HG02763 (cell line): ENCODE data around the gene CDH23.

Source experiments
- ATAC-seq: cut with Tn5 transposase; IDR thresholded peaks from one replicate; pipeline ENCODE4 v1.9.1; 2021; ENCODE audit warnings: mild to moderate bottlenecking, moderate library complexity; ENCODE audit not compliant: unreplicated experiment

CDH23 gene

DNA sequence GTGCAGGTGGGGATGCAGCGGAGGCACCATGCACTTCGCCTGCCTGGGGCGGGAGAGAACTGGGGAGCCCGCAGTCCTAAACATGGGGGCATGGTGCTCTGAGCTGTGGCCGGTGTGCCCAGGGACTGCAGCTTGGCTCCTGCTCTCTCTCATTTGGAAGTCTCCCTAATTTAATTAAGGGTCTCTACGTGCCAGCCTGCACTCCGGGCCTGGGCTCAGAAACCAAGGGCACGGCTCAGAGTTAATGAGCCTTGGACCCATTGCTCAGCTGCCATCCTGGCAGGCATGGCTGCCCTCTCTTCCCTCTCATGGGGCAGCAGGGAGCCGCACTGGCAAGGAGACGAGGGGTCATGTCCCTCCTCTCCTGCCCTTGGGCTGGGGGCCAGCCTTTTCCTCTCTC lies 115.6 kb downstream of the CDH23 start:
- no peak for ATAC-seq

DNA sequence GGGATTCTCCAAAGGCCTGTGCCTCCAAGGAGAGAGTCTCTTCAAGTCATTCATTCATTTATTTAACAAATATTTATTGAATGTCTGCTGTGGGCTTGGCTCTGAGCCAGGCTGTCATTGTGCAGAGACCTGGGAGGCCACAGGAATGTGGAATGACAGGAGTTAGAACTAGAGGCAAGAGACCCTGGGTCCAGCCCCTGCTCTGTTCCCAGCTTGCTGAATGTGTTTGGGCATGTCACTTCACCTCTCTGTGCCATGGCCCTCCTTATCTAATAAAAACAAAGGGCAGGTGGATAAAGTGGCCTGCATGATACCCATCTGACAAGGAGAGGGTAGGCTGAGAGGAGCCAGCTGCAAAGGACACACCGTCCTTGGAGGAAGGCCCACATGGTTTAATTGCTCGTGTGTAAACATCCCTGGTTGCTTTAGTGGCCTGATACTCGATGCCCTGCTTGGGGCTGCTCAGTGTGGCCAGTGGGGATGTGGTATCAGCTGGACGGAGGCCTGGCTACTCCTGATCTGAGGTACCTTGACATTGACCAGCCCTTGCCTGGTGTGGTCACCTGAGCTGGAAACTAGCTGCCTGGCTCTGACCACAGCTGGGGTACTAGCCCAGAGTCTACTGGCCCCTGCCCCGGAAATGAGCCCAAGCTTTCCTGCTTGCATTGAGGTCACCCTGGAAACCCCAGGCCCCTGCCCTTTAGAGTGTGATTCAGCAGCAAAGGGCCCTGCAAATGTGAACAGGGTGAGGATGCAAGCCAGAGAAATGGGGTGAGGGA lies 116.2 kb downstream of the CDH23 start:
- no peak for ATAC-seq

DNA sequence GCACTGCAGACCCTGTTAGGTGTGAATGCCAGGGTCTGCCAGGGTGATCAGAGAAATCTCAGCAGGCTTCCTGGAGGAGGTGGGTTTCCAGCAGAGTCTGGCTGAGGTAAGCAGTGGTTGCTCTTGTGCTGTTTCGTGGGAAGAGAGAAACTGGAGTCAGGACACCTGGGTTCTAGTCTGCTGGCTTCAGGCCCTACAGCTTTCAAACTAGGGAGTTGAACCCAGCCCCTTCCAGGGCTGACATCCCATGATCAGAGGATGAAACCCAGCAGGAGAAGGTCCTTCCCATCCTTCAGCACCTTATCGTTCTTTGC lies 116.8 kb downstream of the CDH23 start:
- ATAC-seq: no peak

DNA sequence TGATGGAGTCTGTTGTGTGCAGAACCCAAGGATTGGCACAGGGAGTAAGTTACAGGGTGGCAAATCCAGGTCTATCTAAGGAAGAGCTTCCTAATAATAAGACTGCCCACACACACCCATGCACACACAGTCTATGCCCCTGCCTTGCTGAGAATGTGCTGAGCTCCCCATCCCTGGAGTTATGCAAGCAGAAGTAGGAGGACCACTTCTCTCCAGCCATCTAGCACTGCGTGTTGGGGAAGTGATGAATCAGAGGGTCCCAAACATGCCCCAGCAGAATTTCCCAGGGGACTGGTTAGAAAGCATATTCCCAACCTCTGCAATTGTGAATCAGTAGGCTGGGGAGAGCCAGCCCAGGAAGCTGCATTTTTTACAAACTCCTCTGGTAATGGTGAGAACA lies 117.2 kb downstream of the CDH23 start:
- ATAC-seq: no peak

DNA sequence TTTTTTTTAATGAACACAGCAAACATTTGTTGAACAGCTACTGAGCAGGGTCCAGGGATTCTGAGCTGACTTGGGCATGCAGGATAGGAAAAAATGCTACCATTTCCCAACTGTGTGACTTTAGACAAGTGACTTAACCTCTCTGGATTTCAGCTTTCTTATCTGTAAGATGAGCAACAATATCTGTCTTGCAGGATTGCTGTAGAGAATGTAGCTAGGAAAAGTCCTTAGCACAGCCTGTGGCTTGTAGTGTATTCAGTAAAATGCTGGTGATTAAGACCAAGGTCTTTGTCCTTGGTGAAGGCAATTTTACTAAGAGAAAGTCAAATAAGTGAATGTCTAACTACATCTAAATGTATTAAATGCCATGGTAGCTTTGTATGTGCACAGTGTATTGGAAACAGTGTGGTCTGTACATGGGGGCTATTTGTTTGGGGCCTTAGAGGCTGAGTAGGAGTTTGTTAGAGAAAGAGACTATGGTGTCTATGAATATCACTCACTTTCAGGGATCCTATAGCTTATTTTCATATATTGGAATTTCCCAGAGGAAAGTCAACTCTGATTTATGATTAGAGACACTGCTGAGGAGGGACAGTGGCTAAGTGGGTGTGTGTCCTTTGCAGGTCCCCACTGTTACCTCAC lies 118.9 kb downstream of the CDH23 start:
- ATAC-seq: no peak

DNA sequence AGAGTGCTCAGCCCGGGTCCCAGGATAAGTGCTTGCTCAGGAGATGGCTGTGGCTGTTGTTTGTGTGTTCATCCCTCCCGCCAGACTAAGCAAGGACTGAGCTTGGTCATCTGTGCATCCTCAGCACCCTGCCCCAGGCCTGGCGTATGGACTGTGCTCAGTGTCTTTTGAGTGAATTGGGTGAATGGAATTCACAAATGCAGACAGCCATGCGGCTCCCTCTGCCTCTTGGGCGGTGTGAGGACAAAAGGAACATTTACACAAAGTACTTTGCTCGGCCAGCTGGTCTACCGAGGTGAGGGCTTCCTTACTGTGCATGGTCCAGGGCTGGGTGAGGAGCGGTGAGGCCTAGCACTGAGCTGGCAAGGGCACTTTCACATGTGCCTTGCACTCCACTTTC lies 120.2 kb downstream of the CDH23 start:
- ATAC-seq: no peak

DNA sequence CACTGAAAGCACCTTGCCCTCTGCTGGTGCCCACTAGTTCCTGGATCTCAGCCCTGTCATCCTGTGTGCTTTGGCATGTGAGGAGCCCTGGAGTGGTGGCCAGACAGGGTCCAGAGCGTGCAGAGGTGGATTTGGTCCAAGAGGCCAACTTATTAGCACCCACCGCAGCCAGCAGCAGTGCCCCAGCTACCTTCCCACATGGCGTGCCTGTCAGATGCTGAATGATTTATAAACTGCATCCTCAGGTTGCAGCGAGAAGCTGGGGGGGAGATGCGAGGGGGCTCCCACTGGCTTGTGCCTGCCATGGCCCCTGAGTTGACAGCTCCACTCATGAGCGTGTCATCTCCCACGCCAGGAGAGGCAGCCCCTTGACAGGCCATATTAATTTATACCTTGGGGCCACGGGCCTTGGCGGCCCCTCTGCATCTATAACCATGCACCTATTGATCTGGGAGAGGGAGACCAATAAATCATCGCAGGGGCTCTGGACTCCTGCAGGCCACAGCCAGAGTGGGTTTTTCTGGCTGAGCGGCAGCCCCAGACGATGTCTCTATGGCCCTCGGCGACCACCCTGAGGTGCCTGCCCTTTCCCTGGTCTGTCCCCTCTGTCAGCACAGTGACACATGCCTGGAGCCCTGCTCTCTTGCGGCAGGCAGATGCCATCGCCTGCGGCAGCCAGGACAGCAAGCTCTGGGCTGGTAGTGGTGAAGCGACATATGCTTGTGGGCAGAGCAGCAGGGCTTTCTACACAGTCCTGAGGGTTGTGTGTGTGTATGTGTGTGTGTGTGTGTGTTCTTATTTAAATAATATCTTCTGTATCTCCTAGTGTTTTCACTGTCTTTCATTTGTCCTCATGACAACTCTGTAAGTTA lies 120.8 kb downstream of the CDH23 start:
- no peak for ATAC-seq

DNA sequence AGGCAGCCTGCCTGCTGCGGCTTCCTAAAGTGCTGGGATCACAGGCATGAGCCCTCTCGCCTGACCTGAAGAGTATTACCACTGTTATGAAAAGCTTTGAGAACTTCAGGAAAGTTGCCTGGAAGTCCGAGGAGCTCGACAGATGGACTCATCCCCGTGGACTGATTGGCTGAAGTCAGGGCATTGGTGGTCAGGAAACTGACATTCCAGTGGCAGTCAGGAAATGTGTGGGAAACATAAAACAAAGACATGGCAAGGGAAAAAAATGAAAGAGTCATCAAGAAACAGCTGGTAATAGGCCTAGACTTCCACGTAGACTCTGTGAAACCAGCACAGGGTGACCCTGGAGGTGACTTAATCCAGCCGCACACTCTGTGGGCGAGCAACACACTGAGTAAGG lies 123.3 kb downstream of the CDH23 start:
- no peak for ATAC-seq

DNA sequence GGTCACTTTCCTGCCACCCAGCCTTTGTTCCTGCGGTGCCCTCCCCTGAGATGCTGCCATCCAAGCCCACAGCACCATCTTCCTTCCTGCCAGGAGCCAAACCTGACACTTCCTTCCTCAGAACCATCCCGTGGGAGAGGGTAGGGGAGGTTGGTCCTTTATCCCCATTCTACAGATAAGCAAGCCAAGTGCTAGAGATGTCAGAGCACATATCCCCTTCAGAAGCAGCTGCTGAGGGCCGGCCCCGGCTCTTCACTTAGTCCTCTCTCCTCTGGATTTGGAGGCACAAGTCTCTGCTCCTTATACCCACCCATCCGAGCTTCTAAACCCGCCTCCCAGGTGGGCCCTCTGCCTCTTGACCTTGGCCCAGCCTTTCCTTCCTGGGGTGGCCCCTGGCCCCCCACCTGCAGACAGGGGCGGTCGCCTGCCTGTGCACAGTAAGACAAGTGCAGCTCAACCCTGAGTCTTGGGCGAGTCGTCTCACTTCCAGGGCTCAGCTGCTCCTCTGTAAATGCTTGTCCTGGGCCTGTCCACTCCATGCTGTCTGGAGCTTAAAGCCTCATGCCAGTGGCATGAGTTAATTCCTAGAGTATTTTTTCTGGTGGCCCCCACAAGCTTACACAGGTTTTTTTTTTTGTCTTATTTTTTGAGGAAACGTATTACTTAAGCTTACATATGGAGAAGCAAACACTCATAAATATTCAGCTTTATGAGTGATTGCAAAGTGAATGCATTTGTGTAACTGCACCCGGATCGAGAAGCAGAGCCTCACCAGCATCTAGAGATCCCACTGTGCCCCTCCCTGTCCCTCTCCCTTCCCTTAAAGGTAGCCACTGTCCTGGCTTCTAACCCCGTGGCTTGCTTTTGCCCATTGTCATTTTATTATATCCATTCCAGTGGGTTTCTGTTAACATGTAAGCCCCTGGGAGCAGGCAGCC lies 125.1 kb downstream of the CDH23 start:
- ATAC-seq: no peak

DNA sequence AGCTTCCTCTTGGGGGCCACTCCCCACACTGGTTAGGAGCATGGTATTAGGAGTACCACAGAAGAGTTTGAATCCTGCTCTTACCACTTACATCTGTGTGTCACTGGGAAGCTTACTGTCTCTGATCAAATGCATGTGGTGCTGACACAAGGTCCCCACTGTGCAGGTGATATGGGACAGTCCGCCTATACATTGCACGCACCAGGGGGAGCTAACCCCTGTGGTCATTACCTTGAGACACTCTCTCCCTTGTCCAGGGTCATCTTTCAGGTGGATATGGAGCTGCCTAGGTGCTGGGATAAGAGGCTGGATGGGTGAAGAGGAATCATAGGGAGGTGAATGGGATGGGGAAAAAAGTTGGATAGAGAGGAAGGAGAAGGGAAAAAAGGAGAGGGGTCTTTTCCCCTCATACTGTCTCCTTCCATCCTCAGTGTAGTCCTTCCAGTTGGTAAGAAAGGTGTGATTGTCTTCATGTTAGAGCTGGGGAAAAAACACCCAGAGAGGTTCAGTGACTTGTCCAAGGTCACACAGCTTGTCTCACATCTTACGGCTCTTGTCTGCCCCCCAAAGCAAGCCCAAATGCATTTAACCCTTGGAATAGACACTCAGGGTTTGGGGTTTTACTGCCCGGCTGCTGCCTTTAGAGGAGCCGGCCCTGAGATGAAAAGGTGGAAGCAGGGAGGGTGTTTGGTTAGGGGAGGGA lies 125.9 kb downstream of the CDH23 start:
- no peak for ATAC-seq

DNA sequence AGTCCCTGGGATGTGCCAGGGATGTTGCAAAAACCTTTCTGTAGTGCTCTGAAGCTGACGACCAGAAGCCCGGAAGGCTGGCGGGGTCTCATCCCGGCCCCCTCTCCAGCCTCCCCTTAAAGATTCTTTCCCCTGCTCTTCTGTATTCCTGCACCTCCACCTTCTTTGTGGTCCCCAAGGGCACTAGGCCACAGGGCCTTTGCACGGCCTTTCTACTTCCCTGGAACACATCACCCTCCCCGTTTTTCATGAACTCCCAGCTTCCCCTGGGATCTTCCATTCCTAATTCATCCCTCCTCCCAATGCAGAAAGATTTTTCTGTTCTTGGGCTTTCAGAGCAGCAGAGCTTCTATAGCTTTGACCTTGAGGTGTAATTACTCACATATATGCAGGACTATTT lies 127.0 kb downstream of the CDH23 start:
- ATAC-seq: no peak

DNA sequence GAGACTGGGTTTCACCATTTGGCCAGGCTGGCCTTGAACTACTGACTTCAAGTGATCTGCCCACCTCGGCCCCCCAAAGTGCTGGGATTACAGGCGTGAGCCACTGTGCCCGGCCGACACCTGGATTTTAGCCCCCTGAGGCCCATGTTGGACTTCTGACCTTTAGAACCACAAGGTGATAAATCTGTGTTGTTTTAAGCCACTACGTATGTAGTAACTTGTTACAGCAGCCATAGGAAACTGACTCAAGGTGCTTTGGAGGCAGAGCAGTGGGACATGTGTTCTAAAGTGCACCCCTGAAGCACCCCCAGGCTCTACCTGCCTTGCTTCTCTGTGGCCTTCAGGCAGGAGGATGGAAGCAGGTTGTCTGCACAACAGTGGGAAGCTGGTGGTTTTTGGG lies 128.4 kb downstream of the CDH23 start:
- ATAC-seq: no peak

DNA sequence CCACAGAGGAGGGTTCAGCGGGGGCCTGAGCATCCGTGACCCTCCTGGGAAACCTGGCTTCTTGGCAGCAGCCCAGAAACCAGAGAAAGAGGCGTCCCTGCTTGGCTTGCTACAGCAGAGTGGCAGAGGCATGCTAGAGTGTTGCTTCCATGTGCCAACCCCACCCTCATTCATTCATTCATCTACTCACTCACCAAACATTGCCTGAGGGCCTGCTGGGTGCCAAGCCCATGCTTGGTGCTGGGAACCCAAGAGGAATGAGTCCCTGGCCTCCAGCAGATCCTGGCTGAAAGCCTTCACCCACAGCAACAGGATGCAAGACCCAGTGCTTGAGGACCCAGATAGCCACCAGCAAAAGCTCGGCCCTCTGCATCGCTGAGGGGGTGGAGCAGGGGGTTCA lies 129.0 kb downstream of the CDH23 start:
- no peak for ATAC-seq

DNA sequence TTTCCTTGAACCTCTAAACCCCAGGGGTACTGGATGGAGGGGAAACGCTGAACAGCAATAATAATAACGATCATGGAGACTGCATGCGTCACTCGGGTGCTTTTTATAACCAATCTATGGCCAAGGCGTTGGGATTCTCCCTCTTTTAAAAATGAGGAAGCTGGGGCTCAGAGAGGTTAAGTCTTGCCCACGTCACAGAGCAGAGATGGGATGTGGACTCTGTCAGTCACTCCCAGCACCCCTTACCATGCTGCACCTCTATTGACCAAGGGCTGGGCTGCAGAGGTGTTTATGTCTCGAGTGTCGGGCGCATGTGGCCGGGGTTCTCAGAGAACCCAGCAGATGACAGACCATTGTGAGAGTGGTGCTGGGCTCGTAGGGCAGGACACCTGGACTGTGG lies 129.9 kb downstream of the CDH23 start:
- ATAC-seq: no peak

DNA sequence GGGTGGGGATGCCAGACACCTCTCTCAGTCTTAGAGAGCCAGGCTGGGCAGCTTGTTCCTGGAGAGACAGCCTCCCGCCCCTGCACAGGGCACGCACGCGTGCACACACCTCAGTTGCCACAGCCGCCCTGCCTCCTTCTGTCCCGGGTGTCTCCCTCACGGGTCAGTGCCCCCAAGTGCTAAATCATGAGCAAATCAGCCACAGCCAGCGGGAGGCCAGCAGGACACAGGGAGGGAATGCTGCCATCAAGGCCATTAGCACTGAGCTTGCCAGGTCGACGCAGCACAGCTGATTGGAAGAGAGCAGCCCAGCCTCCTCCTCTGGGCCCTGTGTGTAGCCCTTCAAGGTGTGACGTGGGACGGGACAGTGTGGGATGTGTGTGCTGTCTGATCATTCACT lies 130.4 kb downstream of the CDH23 start:
- no peak for ATAC-seq

DNA sequence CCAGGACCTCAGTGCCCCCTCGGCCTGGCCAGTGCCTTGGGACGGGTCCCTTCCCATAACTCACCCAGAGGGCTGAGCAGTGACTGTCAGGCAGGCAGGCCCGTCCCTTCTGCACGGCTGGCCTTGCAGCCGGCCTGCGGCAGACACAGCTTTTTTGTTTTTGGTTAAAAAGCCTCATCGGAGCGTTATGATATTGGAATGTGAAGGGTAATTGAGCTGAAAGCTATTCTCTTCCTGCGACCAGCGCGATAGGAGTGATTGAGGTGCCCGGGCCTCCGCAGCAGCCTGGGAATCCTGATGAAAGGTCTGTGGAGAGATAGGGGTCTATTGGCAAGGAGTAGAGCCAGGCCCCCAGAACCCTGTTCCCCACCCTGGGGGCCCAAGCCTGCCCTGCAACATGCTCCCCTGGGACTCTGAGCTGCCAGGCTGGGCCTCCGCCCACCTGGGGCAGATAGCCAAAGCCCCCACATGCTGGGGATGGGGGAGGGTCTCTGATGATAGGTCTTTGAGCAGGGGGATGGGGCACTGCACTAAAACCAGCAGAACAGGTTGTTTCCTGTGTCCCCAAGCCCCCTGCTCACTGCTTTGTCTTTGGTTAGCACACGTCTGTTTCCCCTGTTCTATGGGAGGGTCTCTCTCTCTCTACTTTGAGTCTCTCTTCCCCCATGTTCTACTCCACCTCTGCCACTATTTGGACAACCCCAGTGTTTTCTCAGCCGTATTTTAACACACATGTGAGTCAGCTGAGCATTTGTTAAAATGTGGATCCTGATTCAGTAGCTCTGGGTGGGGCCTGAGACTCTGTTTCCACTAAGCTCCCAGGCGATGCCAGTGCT lies 131.9 kb downstream of the CDH23 start:
- ATAC-seq: no peak

DNA sequence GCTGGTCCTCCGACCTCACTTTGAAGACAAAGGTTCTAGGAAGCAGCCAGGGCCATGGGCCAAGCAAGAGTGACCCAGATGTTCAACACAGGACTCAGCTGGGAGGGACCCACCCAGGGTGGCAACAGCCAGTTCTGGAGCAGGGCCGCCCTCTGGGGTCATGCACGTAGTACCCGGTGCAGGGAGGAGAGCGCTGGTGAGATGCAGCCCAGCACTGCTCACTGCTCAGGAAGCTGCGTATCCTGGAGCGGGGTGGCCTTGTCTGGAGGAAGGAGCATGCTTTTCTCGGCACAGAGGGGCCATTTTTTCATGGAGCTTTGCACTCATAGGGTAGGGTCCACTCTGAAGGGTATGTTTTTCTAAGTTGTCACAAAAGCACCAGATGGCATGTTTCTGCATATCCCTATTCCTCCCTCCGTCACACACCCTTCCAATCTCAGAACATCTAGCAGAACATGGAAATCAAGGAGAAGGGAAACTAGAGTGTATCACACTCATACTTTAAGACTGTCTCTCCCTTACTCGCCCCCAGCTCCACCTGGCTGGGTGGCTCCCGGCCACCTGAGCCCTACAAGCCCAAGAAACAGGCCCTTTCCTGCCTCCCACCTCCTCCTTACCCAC lies 132.6 kb downstream of the CDH23 start:
- ATAC-seq: no peak

DNA sequence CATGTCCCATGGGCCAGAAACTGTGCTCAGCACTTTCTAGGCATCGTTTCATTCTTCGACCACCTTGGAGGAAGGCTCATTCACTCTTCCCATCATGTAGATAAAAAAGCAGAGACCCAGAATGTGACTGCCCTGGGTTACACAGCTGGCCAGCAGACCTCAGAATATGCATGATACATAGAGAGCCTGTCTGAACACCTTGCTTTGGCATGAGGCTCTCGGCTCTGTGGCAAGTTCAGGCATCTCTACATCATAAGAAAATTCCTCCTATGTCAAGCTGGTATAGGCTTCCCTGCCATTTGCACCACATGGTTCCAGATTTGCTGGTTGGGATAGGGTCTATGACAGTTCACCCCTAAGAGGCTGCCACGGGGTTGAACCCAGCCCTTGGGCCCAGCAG lies 134.1 kb downstream of the CDH23 start:
- no peak for ATAC-seq
